ENCODE data around the gene ACACA. TPM values are rescaled to one million over a fixed set of nuclear protein-coding genes. Genes with fewer than 3 reads are reported as not detected.

The ACACA gene
- total and polyA plus RNA-seq, 2 donors (not counting 1 experiment from before 2014, with no cell fraction given), result 4.8 to 26.2 TPM

GRCh38 chr17:37052450-37052849, 354.2 kb downstream of the ACACA start:
- Histone ChIP-seq H3K79me2 (ENCODE audit: control insufficient read depth, insufficient read depth, low read length) (peaks cover 11% of the 10 kb centered on the region), H4K20me1 (ENCODE audit: control insufficient read depth, insufficient read depth, low read length, poor library complexity, severe bottlenecking) (peaks cover 15% of the 10 kb centered on the region), H3K4me3 (ENCODE audit: control extremely low read depth in 1 of 5, extremely low read depth in 1 of 5, insufficient read depth in 1 of 5, low read depth in 2 of 5, low read length in 4 of 5) (no peak overlapping the region), H3K9me3 (ENCODE audit: control extremely low read depth in 1 of 3, control insufficient read depth in 2 of 3, insufficient read depth in 1 of 3, low read length in 2 of 3) (no peaks in the 10 kb centered on the region), H3K36me3 (replicated peaks in 1 of 2; ENCODE audit: control extremely low read depth in 1 of 2, control insufficient read depth in 1 of 2, extremely low read depth in 1 of 2, insufficient read depth in 2 of 2, low read length in 1 of 2) (peaks cover 3 to 53% of the 10 kb centered on the region in 2 experiments), H3K9ac (ENCODE audit: low read length) (no peak overlapping the region), H3K4me2 (replicated peaks; ENCODE audit: low read depth, low read length, poor library complexity, severe bottlenecking) (no peak overlapping the region), H2AFZ (ENCODE audit: insufficient read depth, low read depth, low read length, poor library complexity, severe bottlenecking) (no peak overlapping the region), H3K27me3 (replicated peaks in 1 of 4; ENCODE audit: control extremely low read depth in 1 of 4, control insufficient read depth in 3 of 4, insufficient read depth in 4 of 4, low read length in 3 of 4) (no peaks in the 10 kb centered on the region), H3K27ac (ENCODE audit: low read length in 2 of 2) (no peak overlapping the region), H3K4me1 (ENCODE audit: control insufficient read depth in 2 of 2, insufficient read depth in 2 of 2, low read length in 2 of 2) (no peaks in the 10 kb centered on the region)
- H3K27me3 Mint-ChIP-seq, result no peaks in the 10 kb centered on the region
- ChIA-PET POLR2A (no interaction called here), CTCF (interaction anchor here (3.2 kb wide), 1 partner anchor 424 kb away, joined by 15 read pairs; no protein-coding TSS in a partner anchor)
- no peak for ATAC-seq (ENCODE audit: low read depth)
- no peak for DNase-seq
- WGBS (ENCODE audit: insufficient coverage), result 98% methylated on average over 6 of the region's 6 CpGs
- intact Hi-C loops (cut with micrococcal nuclease), result no loop called here
- H3K9me3 Mint-ChIP-seq (ENCODE audit: insufficient read depth), result no peaks in the 10 kb centered on the region
- peaks cover 3% of the 10 kb centered on the region for H3K4me1 Mint-ChIP-seq
- H3K4me3 Mint-ChIP-seq, result no peak overlapping the region
- no peak for TF ChIP-seq CTCF (IDR thresholded peaks at IDR 0.05)
- no peak for TF ChIP-seq EZH2 (IDR thresholded peaks at IDR 0.05; ENCODE audit: borderline replicate concordance, insufficient read depth, low read depth, low read length, poor library complexity, severe bottlenecking)
- H3K27ac Mint-ChIP-seq, result no peak overlapping the region

- Mint-ChIP-seq H3K27ac (no peak overlapping the region), H3K4me1 (peaks cover 3% of the 10 kb centered on the region), H3K4me3 (no peak overlapping the region), H3K9me3 (ENCODE audit: insufficient read depth) (no peaks in the 10 kb centered on the region), H3K27me3 (no peaks in the 10 kb centered on the region)
- Histone ChIP-seq H3K4me1 (ENCODE audit: control insufficient read depth in 2 of 2, insufficient read depth in 2 of 2, low read length in 2 of 2) (no peaks in the 10 kb centered on the region), H4K20me1 (ENCODE audit: control insufficient read depth, insufficient read depth, low read length, poor library complexity, severe bottlenecking) (peaks cover 15% of the 10 kb centered on the region), H3K4me2 (replicated peaks; ENCODE audit: low read depth, low read length, poor library complexity, severe bottlenecking) (no peak overlapping the region), H3K36me3 (replicated peaks in 1 of 2; ENCODE audit: control extremely low read depth in 1 of 2, control insufficient read depth in 1 of 2, extremely low read depth in 1 of 2, insufficient read depth in 2 of 2, low read length in 1 of 2) (peaks cover 2 to 53% of the 10 kb centered on the region in 2 experiments), H3K9me3 (ENCODE audit: control extremely low read depth in 1 of 3, control insufficient read depth in 2 of 3, insufficient read depth in 1 of 3, low read length in 2 of 3) (no peaks in the 10 kb centered on the region), H3K4me3 (ENCODE audit: control extremely low read depth in 1 of 5, extremely low read depth in 1 of 5, insufficient read depth in 1 of 5, low read depth in 2 of 5, low read length in 4 of 5) (no peak overlapping the region), H3K79me2 (ENCODE audit: control insufficient read depth, insufficient read depth, low read length) (peaks cover 11% of the 10 kb centered on the region), H3K9ac (ENCODE audit: low read length) (no peak overlapping the region), H3K27ac (ENCODE audit: low read length in 2 of 2) (no peak overlapping the region), H2AFZ (ENCODE audit: insufficient read depth, low read depth, low read length, poor library complexity, severe bottlenecking) (no peak overlapping the region), H3K27me3 (replicated peaks in 1 of 4; ENCODE audit: control extremely low read depth in 1 of 4, control insufficient read depth in 3 of 4, insufficient read depth in 4 of 4, low read length in 3 of 4) (no peaks in the 10 kb centered on the region)
- ChIA-PET CTCF (interaction anchor here (3.2 kb wide), 1 partner anchor 423 kb away, joined by 15 read pairs; no protein-coding TSS in a partner anchor), POLR2A (no interaction called here)
- DNase-seq (no peak), ATAC-seq (ENCODE audit: low read depth) (no peak)
- TF ChIP-seq CTCF (IDR thresholded peaks at IDR 0.05) (no peak), EZH2 (IDR thresholded peaks at IDR 0.05; ENCODE audit: borderline replicate concordance, insufficient read depth, low read depth, low read length, poor library complexity, severe bottlenecking) (no peak)
- WGBS (ENCODE audit: insufficient coverage), result 96% methylated on average over 3 of the region's 3 CpGs
- intact Hi-C loops (cut with micrococcal nuclease), result no loop called here
Measured at GRCh38 chr17:37051833-37052232, 354.8 kb downstream of the ACACA start.

Measured in B cell (primary cell).